Smooth muscle cell (in vitro differentiated cells): ENCODE data around the gene GRIP1. TPM values are rescaled to one million over a fixed set of nuclear protein-coding genes. Genes with fewer than 3 reads are reported as not detected.

Source experiments
- DNase-seq: peaks from one replicate; lab custom pipeline; 2025; ENCODE audit not compliant: unreplicated experiment; lab: John Stamatoyannopoulos, UW
- H2AFZ ChIP-seq: fragments of 200-600 bp; sonication (generic); 2 replicates; pipeline ENCODE4 v1.6.0; 2016; ENCODE audit warnings: antibody characterized with exemption, low read depth, mild to moderate bottlenecking
- H3F3A ChIP-seq: fragments of 200-600 bp; sonication (generic); 2 replicates; pipeline ENCODE4 v1.6.0; 2017; ENCODE audit warnings: antibody characterized with exemption, low read depth
- H3K27ac ChIP-seq: fragments of 200-600 bp; sonication (generic); 2 replicates; pipeline ENCODE4 v1.5.1; 2016; ENCODE audit warnings: low read depth, mild to moderate bottlenecking
- H3K27me3 ChIP-seq: fragments of 200-600 bp; sonication (generic); 2 replicates; pipeline ENCODE4 v1.6.1; 2016; ENCODE audit warnings: low read depth, mild to moderate bottlenecking
- H3K36me3 ChIP-seq: fragments of 200-600 bp; sonication (generic); 2 replicates; pipeline ENCODE4 v1.5.1; 2016; ENCODE audit warnings: low read depth
- H3K4me1 ChIP-seq: fragments of 200-600 bp; sonication (generic); 2 replicates; pipeline ENCODE4 v1.5.1; 2016; ENCODE audit warnings: low read depth
- H3K4me2 ChIP-seq: fragments of 200-600 bp; sonication (generic); 2 replicates; pipeline ENCODE4 v1.6.0; 2016; ENCODE audit warnings: mild to moderate bottlenecking
- H3K4me3 ChIP-seq: fragments of 200-600 bp; sonication (generic); 2 replicates; pipeline ENCODE4 v1.5.1; 2016; ENCODE audit warnings: mild to moderate bottlenecking
- H3K79me2 ChIP-seq: fragments of 200-600 bp; sonication (generic); 2 replicates; pipeline ENCODE4 v1.6.0; 2016; ENCODE audit warnings: low read depth, mild to moderate bottlenecking
- H3K9ac ChIP-seq: fragments of 200-600 bp; sonication (generic); 2 replicates; pipeline ENCODE4 v1.6.0; 2016; ENCODE audit warnings: low read depth
- H3K9me3 ChIP-seq: fragments of 200-600 bp; sonication (generic); replicated peaks from 2 replicates; pipeline ENCODE4 v1.5.1; 2016; ENCODE audit warnings: low read depth
- H4K20me1 ChIP-seq: fragments of 200-600 bp; sonication (generic); 2 replicates; pipeline ENCODE4 v1.6.0; 2016; ENCODE audit warnings: low read depth
- CTCF ChIP-seq: fragments of 200-600 bp; sonication (generic); IDR thresholded peaks from 2 replicates; pipeline ENCODE4 v1.5.1; 2017; ENCODE audit warnings: borderline replicate concordance, mild to moderate bottlenecking, antibody characterized with exemption; ENCODE audit not compliant: insufficient read depth, poor library complexity, severe bottlenecking
- WGBS: methylation state at CpG from one replicate; pipeline ENCODE4 v1.1.7; 2016; ENCODE audit warnings: low lambda C conversion rate; 5-methylcytosine and 5-hydroxymethylcytosine counted together
- polyA plus RNA-seq: library from polyadenylated mRNA; unstranded; fragments of >200 nt; fragmentation: Nextera tagmentation; extraction: Ambion mirVana; gene quantifications from 2 replicates; pipeline ENCODE4 v1.2.1, GENCODE V29; 2016
- total RNA-seq: library from RNA; depleted of rRNA; stranded (reverse); fragments of >200 nt; gene quantifications from 2 replicates; pipeline ENCODE4 v1.2.3, GENCODE V29; 2014

GRIP1 gene
- total and polyA plus RNA-seq, 2 experiments from 2014 or later: 4.0 to 5.9 TPM

- no peak for DNase-seq
- Histone ChIP-seq H3K4me2 (no peak overlapping the region), H3K27me3 (no peaks in the 10 kb centered on the region), H3K9ac (no peak overlapping the region), H3F3A (no peaks in the 10 kb centered on the region), H3K27ac (no peak overlapping the region), H3K4me3 (no peak overlapping the region), H3K4me1 (no peaks in the 10 kb centered on the region), H3K79me2 (no peaks in the 10 kb centered on the region), H3K9me3 (no peaks in the 10 kb centered on the region), H3K36me3 (no peaks in the 10 kb centered on the region), H2AFZ (no peak overlapping the region), H4K20me1 (no peaks in the 10 kb centered on the region)
- 67% methylated on average over 6 of the region's 6 CpGs for WGBS
- no peak for TF ChIP-seq CTCF
Measured at GRCh38 chr12:66587912-66588311, 91.0 kb downstream of the GRIP1 start.

- Histone ChIP-seq H3K9ac (no peak overlapping the region), H3K9me3 (no peaks in the 10 kb centered on the region), H2AFZ (no peak overlapping the region), H3K4me3 (no peak overlapping the region), H3F3A (no peaks in the 10 kb centered on the region), H3K27ac (no peak overlapping the region), H3K27me3 (no peaks in the 10 kb centered on the region), H3K4me1 (no peaks in the 10 kb centered on the region), H3K36me3 (no peaks in the 10 kb centered on the region), H3K4me2 (no peak overlapping the region), H4K20me1 (no peaks in the 10 kb centered on the region), H3K79me2 (no peaks in the 10 kb centered on the region)
- no peak for DNase-seq
- 96% methylated on average over 4 of the region's 4 CpGs for WGBS
- no peak for TF ChIP-seq CTCF
Measured at GRCh38 chr12:66584673-66585072, 94.2 kb downstream of the GRIP1 start.

- Histone ChIP-seq H3K9me3 (no peaks in the 10 kb centered on the region), H3K9ac (no peak overlapping the region), H3K27ac (no peak overlapping the region), H3F3A (no peaks in the 10 kb centered on the region), H3K79me2 (no peaks in the 10 kb centered on the region), H3K4me2 (no peak overlapping the region), H3K4me3 (no peak overlapping the region), H2AFZ (no peak overlapping the region), H3K4me1 (no peaks in the 10 kb centered on the region), H3K27me3 (no peaks in the 10 kb centered on the region), H4K20me1 (no peaks in the 10 kb centered on the region), H3K36me3 (no peaks in the 10 kb centered on the region)
- DNase-seq: no peak
- WGBS: 88% methylated on average over 5 of the region's 5 CpGs
- no peak for TF ChIP-seq CTCF
Measured at GRCh38 chr12:66573605-66574004, 105.3 kb downstream of the GRIP1 start.

GRCh38 chr12:66572845-66573244, 106.0 kb downstream of the GRIP1 start:
- TF ChIP-seq CTCF: no peak
- 97% methylated on average over 6 of the region's 6 CpGs for WGBS
- Histone ChIP-seq H2AFZ (no peak overlapping the region), H4K20me1 (no peaks in the 10 kb centered on the region), H3K27me3 (no peaks in the 10 kb centered on the region), H3K4me2 (no peak overlapping the region), H3K9me3 (no peaks in the 10 kb centered on the region), H3K4me1 (no peaks in the 10 kb centered on the region), H3K9ac (no peak overlapping the region), H3K27ac (no peak overlapping the region), H3K36me3 (no peaks in the 10 kb centered on the region), H3F3A (no peaks in the 10 kb centered on the region), H3K4me3 (no peak overlapping the region), H3K79me2 (no peaks in the 10 kb centered on the region)
- no peak for DNase-seq
